SK-MEL-5 (cell line): ENCODE results near the gene AKAP14. TPM values are rescaled to one million over a fixed set of nuclear protein-coding genes. Genes with fewer than 3 reads are reported as not detected.

Source experiments
- total RNA-seq: library from RNA; depleted of rRNA; stranded (reverse); fragments of >200 nt; shearing (Covaris generic); gene quantifications from 2 replicates; pipeline ENCODE4 v1.2.3, GENCODE V29; 2014; rRNA removed

The AKAP14 gene
- total RNA-seq, 1 experiment from 2014 or later, result not detected

Other genes starting within 250 kb of the AKAP14 start
- gene SEPTIN6, start 202.7 kb upstream of the AKAP14 start, total RNA-seq, result 37.4 and 37.9 TPM in 2 replicates
- gene SOWAHD, start 137.3 kb upstream of the AKAP14 start, total RNA-seq, result 0.19 TPM in 1 of 2 replicates, not detected in the other
- gene RPL39, start 104.3 kb upstream of the AKAP14 start, total RNA-seq, result 2,526 and 2,613 TPM in 2 replicates
- 3.9 and 4.5 TPM in 2 replicates for gene UPF3B, start 42.9 kb upstream of the AKAP14 start, total RNA-seq
- 25.7 and 27.0 TPM in 2 replicates for gene RNF113A, start 24.2 kb upstream of the AKAP14 start, total RNA-seq
- gene NDUFA1, start 24.1 kb upstream of the AKAP14 start, total RNA-seq, result 153 and 162 TPM in 2 replicates
- 4.7 and 5.5 TPM in 2 replicates for gene NKAP, start 47.9 kb downstream of the AKAP14 start, total RNA-seq
- gene RHOXF2B, start 181.8 kb downstream of the AKAP14 start, total RNA-seq, result not detected in 2 replicates
- not detected in 2 replicates for gene RHOXF1, start 220.0 kb downstream of the AKAP14 start, total RNA-seq